ENCODE measurements around the gene CBR3. TPM values are rescaled to one million over a fixed set of nuclear protein-coding genes. Genes with fewer than 3 reads are reported as not detected.

CBR3 gene
- total and polyA plus RNA-seq, 2 of the 4 experiments (the other 2 are of a cell fraction), result 13.4 to 15.4 TPM

DNA sequence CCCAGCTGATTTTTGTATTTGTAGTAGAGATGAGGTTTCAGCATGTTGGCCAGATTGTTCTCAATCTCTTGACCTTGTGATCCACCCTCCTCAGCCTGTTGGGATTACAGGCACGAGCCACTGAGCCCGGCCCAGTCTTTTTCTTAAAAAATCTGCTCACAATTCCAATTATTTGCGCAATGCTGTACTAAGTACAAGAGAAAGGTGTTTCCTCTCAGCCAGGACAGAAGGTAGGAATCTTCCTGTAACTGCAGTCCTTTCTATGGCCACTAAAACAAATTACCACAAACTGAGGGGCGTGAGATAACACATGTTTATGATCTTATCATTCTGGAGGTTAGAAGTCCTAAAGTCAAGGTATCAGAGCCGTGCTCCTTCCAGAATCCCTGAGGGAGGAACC, 6.9 kb upstream of the CBR3 start:
- Histone ChIP-seq H3K9me3 (ENCODE audit: control insufficient read depth, insufficient read depth, low read length) (no peaks in the 10 kb centered on the region), H3K27ac (ENCODE audit: insufficient read depth, low read length) (no peak overlapping the region), H2BK20ac (ENCODE audit: low read depth, low read length) (no peak overlapping the region), H3K36me3 (ENCODE audit: control insufficient read depth, insufficient read depth, low read length) (no peaks in the 10 kb centered on the region), H3K4ac (ENCODE audit: low read depth, low read length) (no peak overlapping the region), H3K9me1 (ENCODE audit: insufficient read depth, low read length) (peaks cover 10% of the 10 kb centered on the region), H2AK5ac (ENCODE audit: low read depth, low read length) (no peak overlapping the region), H2AK9ac (replicated peaks; ENCODE audit: low read depth, low read length, poor library complexity) (no peak overlapping the region), H3K79me1 (ENCODE audit: low read depth in 1 of 2, low read length in 2 of 2) (peaks cover 0 to 13% of the 10 kb centered on the region in 2 experiments; a peak in 2 of 4 replicates), H2AFZ (replicated peaks; ENCODE audit: low read length, poor library complexity) (no peak overlapping the region), H3K4me1 (ENCODE audit: control insufficient read depth, insufficient read depth, low read length) (peaks cover 7% of the 10 kb centered on the region), H3K4me2 (ENCODE audit: low read depth, low read length) (no peak overlapping the region), H3K9ac (ENCODE audit: low read depth, low read length) (no peak overlapping the region), H4K5ac (ENCODE audit: low read depth, low read length) (no peak overlapping the region), H3K4me3 (ENCODE audit: insufficient read depth, low read depth, low read length) (no peak overlapping the region), H3K18ac (ENCODE audit: low read depth, low read length) (no peak overlapping the region), H4K91ac (ENCODE audit: insufficient read depth, low read depth, low read length) (no peak overlapping the region), H2BK15ac (ENCODE audit: low read depth, low read length) (no peak overlapping the region), H4K8ac (ENCODE audit: low read depth in 2 of 2, low read length in 2 of 2) (no peak overlapping the region), H3K27me3 (ENCODE audit: control insufficient read depth, insufficient read depth, low read length) (no peaks in the 10 kb centered on the region), H2BK5ac (ENCODE audit: low read depth, low read length, poor library complexity, severe bottlenecking) (no peak overlapping the region), H3K23ac (ENCODE audit: low read depth, low read length) (no peak overlapping the region; the same call in 1 of the 2 replicates), H4K20me1 (ENCODE audit: insufficient read depth, low read length) (no peaks in the 10 kb centered on the region), H3K56ac (ENCODE audit: extremely low read depth, insufficient read depth, low read length) (no peak overlapping the region), H2BK120ac (ENCODE audit: low read depth, low read length) (no peak overlapping the region), H3K14ac (replicated peaks; ENCODE audit: low read depth, low read length) (no peak overlapping the region)
- dilution Hi-C loops (cut with HindIII; ENCODE audit: low sequenced_read_pairs, unreplicated experiment), result no loop called here
- no peak for TF ChIP-seq POLR2A (IDR thresholded peaks at IDR 0.05; ENCODE audit: low read depth, low read length)
- no peak for TF ChIP-seq CEBPB (IDR thresholded peaks at IDR 0.05; ENCODE audit: low read depth, low read length)
- TF ChIP-seq MAZ (IDR thresholded peaks at IDR 0.05; ENCODE audit: borderline replicate concordance, low read depth, low read length), result no peak
- no peak for TF ChIP-seq SMC3 (IDR thresholded peaks at IDR 0.05; ENCODE audit: low read depth, low read length)
- TF ChIP-seq, protein P1, sequence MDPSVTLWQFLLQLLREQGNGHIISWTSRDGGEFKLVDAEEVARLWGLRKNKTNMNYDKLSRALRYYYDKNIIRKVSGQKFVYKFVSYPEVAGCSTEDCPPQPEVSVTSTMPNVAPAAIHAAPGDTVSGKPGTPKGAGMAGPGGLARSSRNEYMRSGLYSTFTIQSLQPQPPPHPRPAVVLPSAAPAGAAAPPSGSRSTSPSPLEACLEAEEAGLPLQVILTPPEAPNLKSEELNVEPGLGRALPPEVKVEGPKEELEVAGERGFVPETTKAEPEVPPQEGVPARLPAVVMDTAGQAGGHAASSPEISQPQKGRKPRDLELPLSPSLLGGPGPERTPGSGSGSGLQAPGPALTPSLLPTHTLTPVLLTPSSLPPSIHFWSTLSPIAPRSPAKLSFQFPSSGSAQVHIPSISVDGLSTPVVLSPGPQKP (IDR thresholded peaks at IDR 0.05; ENCODE audit: borderline replicate concordance, low read depth, low read length), result no peak
- TF ChIP-seq USF2 (IDR thresholded peaks at IDR 0.05; ENCODE audit: low read depth, low read length), result no peak
- TF ChIP-seq CTCF (conservative IDR thresholded peaks at IDR 0.05; ENCODE audit: low read depth, low read length), result no peak
- TF ChIP-seq BHLHE40 (IDR thresholded peaks at IDR 0.05; ENCODE audit: low read depth, low read length), result no peak
- no peak for TF ChIP-seq RCOR1 (IDR thresholded peaks at IDR 0.05; ENCODE audit: insufficient replicate concordance, low read length)
- no peak for TF ChIP-seq RAD21 (IDR thresholded peaks at IDR 0.05; ENCODE audit: low read length)
- no peak for TF ChIP-seq FOS (IDR thresholded peaks at IDR 0.05; ENCODE audit: low read depth, low read length)
- TF ChIP-seq NFE2L2 (IDR thresholded peaks at IDR 0.05; ENCODE audit: low read depth, low read length), result no peak
- no peak for TF ChIP-seq CHD1 (IDR thresholded peaks at IDR 0.05; ENCODE audit: low read depth, low read length)
- TF ChIP-seq RFX5 (IDR thresholded peaks at IDR 0.05; ENCODE audit: low read depth, low read length), result no peak
- no peak for TF ChIP-seq MAFK (IDR thresholded peaks at IDR 0.05; ENCODE audit: low read depth, low read length)
- no peak for TF ChIP-seq MXI1 (IDR thresholded peaks at IDR 0.05; ENCODE audit: borderline replicate concordance, low read depth, low read length)
- WGBS, 2 experiments (ENCODE audit: extremely low coverage in 2 of 2, insufficient read length in 1 of 2), result 83% methylated on average over 1 of the region's 5 CpGs; no CpG with 5 or more reads in 1 of the 2 experiments
- BruUV-seq (replicated peaks), result no TSS peak
- DNase-seq (no peak), ATAC-seq (ENCODE audit: low read depth) (no peak)
- ChIA-PET POLR2A (ENCODE audit: unreplicated experiment) (no interaction called here), CTCF (no interaction called here)
- intact Hi-C loops (cut with micrococcal nuclease), result no loop called here
- in situ Hi-C loops (cut with MboI; ENCODE audit: low sequenced_read_pairs), result no loop called here
